ENCODE data around the gene PCDHGA5. TPM values are rescaled to one million over a fixed set of nuclear protein-coding genes. Genes with fewer than 3 reads are reported as not detected.
A peak's percentile ranks its signal among the peaks of the same experiment; 100 is the strongest.

Gene PCDHGA5
- polyA plus RNA-seq, 3 donors: not detected

- Histone ChIP-seq H3K27ac (ENCODE audit: low read depth in 1 of 2, low read length in 2 of 2) (no peak overlapping the region), H4K20me1 (ENCODE audit: insufficient read depth, low read length) (no peaks in the 10 kb centered on the region), H3K9ac (ENCODE audit: insufficient read depth, low read length, poor library complexity, severe bottlenecking) (no peak overlapping the region), H3K4me3 (replicated peaks in 1 of 3; ENCODE audit: low read depth in 2 of 3, low read length in 3 of 3) (no peak overlapping the region), H3K36me3 (replicated peaks in 1 of 2; ENCODE audit: control insufficient read depth in 1 of 2, insufficient read depth in 2 of 2, low read length in 2 of 2) (no peaks in the 10 kb centered on the region), H3K4me1 (ENCODE audit: control insufficient read depth in 1 of 2, insufficient read depth in 2 of 2, low read length in 2 of 2) (no peaks in the 10 kb centered on the region), H3K4me2 (replicated peaks; ENCODE audit: extremely low read depth, low read length, poor library complexity, severe bottlenecking) (no peak overlapping the region), H2AFZ (ENCODE audit: insufficient read depth, low read depth, low read length, poor library complexity, severe bottlenecking) (no peak overlapping the region), H3K9me3 (replicated peaks in 1 of 2; ENCODE audit: control insufficient read depth in 1 of 2, insufficient read depth in 1 of 2, low read length in 2 of 2) (peaks cover 50 to 95% of the 10 kb centered on the region in 2 donors), H3K27me3 (ENCODE audit: control insufficient read depth in 2 of 2, insufficient read depth in 2 of 2, low read length in 2 of 2) (peaks cover 39 to 96% of the 10 kb centered on the region in 2 donors), H3K79me2 (ENCODE audit: insufficient read depth, low read length) (no peaks in the 10 kb centered on the region)
- no CpG with 5 or more reads among the region's 10 CpGs for WGBS (ENCODE audit: insufficient coverage)
- no peak for DNase-seq
- Mint-ChIP-seq H3K4me1 (peaks cover 5% of the 10 kb centered on the region), H3K27me3 (ENCODE audit: low read depth in 3 of 3) (peaks cover 45 to 79% (median 77%) of the 10 kb centered on the region in 3 donors), H3K36me3 (peaks cover 7 to 13% of the 10 kb centered on the region in 2 donors), H3K4me3 (peak overlapping the region in 1 of 2 donors; percentile 63), H3K27ac (no peak overlapping the region), H3K9me3 (peaks cover 40 to 81% (median 64%) of the 10 kb centered on the region in 7 donors)
- intact Hi-C loops (cut with micrococcal nuclease): no loop called here
- TF ChIP-seq CTCF (IDR thresholded peaks at IDR 0.05): no peak
These were observed 24.7 kb downstream of the PCDHGA5 start for GRCh38 chr5:141388661-141389060.

- 37% methylated on average over 77 of the region's 77 CpGs for WGBS (ENCODE audit: insufficient coverage)
- peaks cover 40 to 96% of the 10 kb centered on the region in 2 donors for H3K27me3 ChIP-seq (ENCODE audit: control insufficient read depth in 2 of 2, insufficient read depth in 2 of 2, low read length in 2 of 2)
These were observed 25.4 kb downstream of the PCDHGA5 start for GRCh38 chr5:141389153-141390042.

More at GRCh38 chr5:141389153-141390042, 25.4 kb downstream of the PCDHGA5 start:
- H3K9me3 ChIP-seq (replicated peaks in 1 of 2; ENCODE audit: control insufficient read depth in 1 of 2, insufficient read depth in 1 of 2, low read length in 2 of 2): peaks cover 52 to 96% of the 10 kb centered on the region in 2 donors
- no peaks in the 10 kb centered on the region for H3K79me2 ChIP-seq (ENCODE audit: insufficient read depth, low read length)
- no peak for DNase-seq
- TF ChIP-seq CTCF (IDR thresholded peaks at IDR 0.05): no peak
- H4K20me1 ChIP-seq (ENCODE audit: insufficient read depth, low read length): no peaks in the 10 kb centered on the region
- intact Hi-C loops (cut with micrococcal nuclease): no loop called here
- Mint-ChIP-seq H3K9me3 (peaks cover 43 to 81% (median 64%) of the 10 kb centered on the region in 7 donors), H3K27ac (no peak overlapping the region), H3K27me3 (ENCODE audit: low read depth in 3 of 3) (peaks cover 51 to 82% (median 77%) of the 10 kb centered on the region in 3 donors), H3K4me1 (peaks cover 5% of the 10 kb centered on the region), H3K4me3 (peak overlapping the region; percentile 1 to 75), H3K36me3 (peaks cover 7 to 12% of the 10 kb centered on the region in 2 donors)
- H3K4me3 ChIP-seq (replicated peaks in 1 of 3; ENCODE audit: low read depth in 2 of 3, low read length in 3 of 3): no peak overlapping the region
- no peaks in the 10 kb centered on the region for H3K4me1 ChIP-seq (ENCODE audit: control insufficient read depth in 1 of 2, insufficient read depth in 2 of 2, low read length in 2 of 2)
- H3K27ac ChIP-seq (ENCODE audit: low read depth in 1 of 2, low read length in 2 of 2): no peak overlapping the region
- H3K4me2 ChIP-seq (replicated peaks; ENCODE audit: extremely low read depth, low read length, poor library complexity, severe bottlenecking): no peak overlapping the region
- H3K9ac ChIP-seq (ENCODE audit: insufficient read depth, low read length, poor library complexity, severe bottlenecking): no peak overlapping the region
- H2AFZ ChIP-seq (ENCODE audit: insufficient read depth, low read depth, low read length, poor library complexity, severe bottlenecking): no peak overlapping the region
- no peaks in the 10 kb centered on the region for H3K36me3 ChIP-seq (replicated peaks in 1 of 2; ENCODE audit: control insufficient read depth in 1 of 2, insufficient read depth in 2 of 2, low read length in 2 of 2)
